ENCODE results near the gene MAPKAP1.

Gene MAPKAP1

GRCh38 chr9:125462861-125463291 is 244.1 kb downstream of the MAPKAP1 start:
- H3K27ac ChIP-seq (ENCODE audit: low read length), result no peak overlapping the region
- no peaks in the 10 kb centered on the region for H3K27me3 ChIP-seq (ENCODE audit: insufficient read depth, low read length, poor library complexity)
- TF ChIP-seq CTCF (IDR thresholded peaks at IDR 0.05; ENCODE audit: borderline replicate concordance, extremely low read depth, low read length, poor library complexity, severe bottlenecking) (no peak), EZH2 (IDR thresholded peaks at IDR 0.05; ENCODE audit: borderline replicate concordance, low read depth, low read length, severe bottlenecking) (no peak)
- H3K4me2 ChIP-seq (ENCODE audit: insufficient read depth, low read length), result no peak overlapping the region
- DNase-seq (no peak), ATAC-seq (ENCODE audit: insufficient read depth, low read depth) (no peak)
- H3K4me1 ChIP-seq (ENCODE audit: insufficient read depth, low read length), result no peaks in the 10 kb centered on the region
- H2AFZ ChIP-seq (ENCODE audit: low read depth, low read length), result no peak overlapping the region
- H3K36me3 ChIP-seq (ENCODE audit: insufficient read depth, low read length), result peaks cover 25% of the 10 kb centered on the region; the same call in 1 of the 2 replicates
- H4K20me1 ChIP-seq (ENCODE audit: insufficient read depth, low read length), result no peaks in the 10 kb centered on the region
- peaks cover 2% of the 10 kb centered on the region for H3K9me3 ChIP-seq (ENCODE audit: insufficient read depth, low read length, severe bottlenecking)
- no peak overlapping the region for H3K9ac ChIP-seq (ENCODE audit: low read depth, low read length)
- no peaks in the 10 kb centered on the region for H3K79me2 ChIP-seq (ENCODE audit: insufficient read depth, low read length)
- no peak overlapping the region for H3K4me3 ChIP-seq (ENCODE audit: low read depth in 1 of 2, low read length in 2 of 2)

GRCh38 chr9:125461636-125462190 is 245.3 kb downstream of the MAPKAP1 start:
- Histone ChIP-seq H3K79me2 (ENCODE audit: insufficient read depth, low read length) (no peaks in the 10 kb centered on the region), H3K4me1 (ENCODE audit: insufficient read depth, low read length) (no peaks in the 10 kb centered on the region), H3K36me3 (ENCODE audit: insufficient read depth, low read length) (peaks cover 25% of the 10 kb centered on the region; the same call in 1 of the 2 replicates), H3K9ac (ENCODE audit: low read depth, low read length) (no peak overlapping the region), H3K4me2 (ENCODE audit: insufficient read depth, low read length) (no peak overlapping the region), H2AFZ (ENCODE audit: low read depth, low read length) (no peak overlapping the region), H3K4me3 (ENCODE audit: low read depth in 1 of 2, low read length in 2 of 2) (no peak overlapping the region), H3K27ac (ENCODE audit: low read length) (no peak overlapping the region), H4K20me1 (ENCODE audit: insufficient read depth, low read length) (no peaks in the 10 kb centered on the region), H3K27me3 (ENCODE audit: insufficient read depth, low read length, poor library complexity) (no peaks in the 10 kb centered on the region), H3K9me3 (ENCODE audit: insufficient read depth, low read length, severe bottlenecking) (peaks cover 6% of the 10 kb centered on the region)
- DNase-seq (no peak), ATAC-seq (ENCODE audit: insufficient read depth, low read depth) (no peak)
- TF ChIP-seq CTCF (IDR thresholded peaks at IDR 0.05; ENCODE audit: borderline replicate concordance, extremely low read depth, low read length, poor library complexity, severe bottlenecking) (no peak), EZH2 (IDR thresholded peaks at IDR 0.05; ENCODE audit: borderline replicate concordance, low read depth, low read length, severe bottlenecking) (no peak)

- TF ChIP-seq CTCF (IDR thresholded peaks at IDR 0.05; ENCODE audit: borderline replicate concordance, extremely low read depth, low read length, poor library complexity, severe bottlenecking) (no peak), EZH2 (IDR thresholded peaks at IDR 0.05; ENCODE audit: borderline replicate concordance, low read depth, low read length, severe bottlenecking) (no peak)
Observed at GRCh38 chr9:125460883-125461635, 245.9 kb downstream of the MAPKAP1 start.

More at GRCh38 chr9:125460883-125461635, 245.9 kb downstream of the MAPKAP1 start:
- Histone ChIP-seq H3K27me3 (ENCODE audit: insufficient read depth, low read length, poor library complexity) (no peaks in the 10 kb centered on the region), H3K9me3 (ENCODE audit: insufficient read depth, low read length, severe bottlenecking) (peaks cover 11% of the 10 kb centered on the region), H3K4me1 (ENCODE audit: insufficient read depth, low read length) (no peaks in the 10 kb centered on the region), H3K4me2 (ENCODE audit: insufficient read depth, low read length) (no peak overlapping the region), H3K36me3 (ENCODE audit: insufficient read depth, low read length) (peaks cover 25% of the 10 kb centered on the region; the same call in 1 of the 2 replicates), H3K79me2 (ENCODE audit: insufficient read depth, low read length) (no peaks in the 10 kb centered on the region), H3K27ac (ENCODE audit: low read length) (no peak overlapping the region), H3K9ac (ENCODE audit: low read depth, low read length) (no peak overlapping the region), H2AFZ (ENCODE audit: low read depth, low read length) (no peak overlapping the region), H4K20me1 (ENCODE audit: insufficient read depth, low read length) (no peaks in the 10 kb centered on the region), H3K4me3 (ENCODE audit: low read depth in 1 of 2, low read length in 2 of 2) (no peak overlapping the region)
- DNase-seq (no peak), ATAC-seq (ENCODE audit: insufficient read depth, low read depth) (no peak)

Measured in DND-41 (cell line).